Measurements from ENCODE around the gene PRRX1. TPM values are rescaled to one million over a fixed set of nuclear protein-coding genes. Genes with fewer than 3 reads are reported as not detected.

The PRRX1 gene
- total RNA-seq, 1 experiment from 2014 or later: 1.8 TPM

DNA sequence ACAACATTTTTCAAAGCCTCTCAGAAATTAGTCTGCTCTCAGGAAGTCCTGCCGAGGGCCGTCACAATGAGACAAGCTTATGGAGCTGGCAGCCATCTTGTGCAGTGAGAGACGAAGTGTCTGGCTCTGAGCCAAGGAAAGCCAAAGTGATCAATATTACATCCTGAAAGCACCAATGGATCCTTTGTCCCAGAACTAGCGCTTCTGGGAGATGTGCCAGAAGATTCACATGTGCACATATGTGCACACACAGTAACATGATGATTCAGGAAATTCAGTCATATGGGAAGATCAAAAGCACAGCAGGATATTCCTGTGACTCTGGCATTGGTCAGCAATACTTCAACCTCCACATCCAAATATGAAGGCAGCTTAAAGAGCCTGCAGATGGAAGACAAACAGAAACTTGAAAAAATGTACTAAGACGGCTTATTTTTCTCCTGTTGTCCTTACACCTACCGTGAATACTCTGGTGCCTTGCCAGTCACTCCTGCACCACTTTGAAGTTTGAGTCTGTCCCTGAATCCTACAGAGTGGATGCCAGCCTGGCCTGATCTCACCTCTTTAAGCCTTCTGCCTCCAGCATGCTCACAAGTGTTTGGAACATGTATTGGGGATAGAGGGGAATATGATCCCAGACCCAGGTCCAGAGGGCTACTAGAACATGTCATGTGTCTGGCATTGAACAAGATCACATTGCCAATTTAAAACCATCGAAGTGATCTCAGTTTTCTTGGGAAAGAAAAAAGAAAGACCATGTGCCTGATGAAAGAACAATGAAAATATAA, 44.5 kb upstream of the PRRX1 start:
- peak overlapping the region; percentile 16 for H3K4me3 Mint-ChIP-seq (ENCODE audit: low read depth, unreplicated experiment)
- peaks cover 3% of the 10 kb centered on the region for H3K9me3 Mint-ChIP-seq (ENCODE audit: low read depth, unreplicated experiment)
- no TSS peak for BruUV-seq (replicated peaks)
- H3K4me1 Mint-ChIP-seq (ENCODE audit: low read depth, unreplicated experiment): peaks cover 8% of the 10 kb centered on the region
- intact Hi-C loops (cut with micrococcal nuclease; ENCODE audit: unreplicated experiment): loop anchor here (5.0 kb wide), 1 partner anchor 82 kb away; no protein-coding TSS in a partner anchor
- no peak overlapping the region for H3K27ac Mint-ChIP-seq (ENCODE audit: unreplicated experiment)
- peak; percentile 68 for DNase-seq
- H3K36me3 Mint-ChIP-seq (ENCODE audit: insufficient read depth, unreplicated experiment): no peaks in the 10 kb centered on the region
- H3K27me3 Mint-ChIP-seq (ENCODE audit: unreplicated experiment): no peaks in the 10 kb centered on the region
- TF ChIP-seq, protein P1, sequence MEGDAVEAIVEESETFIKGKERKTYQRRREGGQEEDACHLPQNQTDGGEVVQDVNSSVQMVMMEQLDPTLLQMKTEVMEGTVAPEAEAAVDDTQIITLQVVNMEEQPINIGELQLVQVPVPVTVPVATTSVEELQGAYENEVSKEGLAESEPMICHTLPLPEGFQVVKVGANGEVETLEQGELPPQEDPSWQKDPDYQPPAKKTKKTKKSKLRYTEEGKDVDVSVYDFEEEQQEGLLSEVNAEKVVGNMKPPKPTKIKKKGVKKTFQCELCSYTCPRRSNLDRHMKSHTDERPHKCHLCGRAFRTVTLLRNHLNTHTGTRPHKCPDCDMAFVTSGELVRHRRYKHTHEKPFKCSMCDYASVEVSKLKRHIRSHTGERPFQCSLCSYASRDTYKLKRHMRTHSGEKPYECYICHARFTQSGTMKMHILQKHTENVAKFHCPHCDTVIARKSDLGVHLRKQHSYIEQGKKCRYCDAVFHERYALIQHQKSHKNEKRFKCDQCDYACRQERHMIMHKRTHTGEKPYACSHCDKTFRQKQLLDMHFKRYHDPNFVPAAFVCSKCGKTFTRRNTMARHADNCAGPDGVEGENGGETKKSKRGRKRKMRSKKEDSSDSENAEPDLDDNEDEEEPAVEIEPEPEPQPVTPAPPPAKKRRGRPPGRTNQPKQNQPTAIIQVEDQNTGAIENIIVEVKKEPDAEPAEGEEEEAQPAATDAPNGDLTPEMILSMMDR (IDR thresholded peaks at IDR 0.05; ENCODE audit: unreplicated experiment): no peak
- CTCF ChIA-PET: interaction anchor here (0.9 kb wide), 1 partner anchor 15 kb away, joined by 3 read pairs; no protein-coding TSS in a partner anchor

DNA sequence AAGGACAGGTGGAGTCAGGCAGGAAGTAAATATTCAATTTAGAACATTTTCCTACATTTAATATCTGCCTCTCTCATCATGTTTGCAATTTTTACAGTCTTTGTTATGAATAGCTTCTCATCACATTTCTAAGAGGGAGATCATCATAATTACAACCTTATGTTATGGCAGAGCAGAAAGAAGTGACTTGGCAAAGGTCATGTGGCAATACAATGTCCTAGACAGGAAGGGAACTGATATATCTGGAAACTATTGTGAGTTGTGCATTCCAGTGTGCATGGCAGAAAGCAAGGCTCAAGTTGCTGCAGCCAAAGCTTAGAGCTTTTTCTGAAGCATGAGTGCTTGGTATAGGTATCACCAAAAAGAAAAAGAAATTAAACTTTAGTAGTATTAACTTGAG, 43.8 kb upstream of the PRRX1 start:
- Mint-ChIP-seq H3K9me3 (ENCODE audit: low read depth, unreplicated experiment) (peaks cover 5% of the 10 kb centered on the region), H3K4me3 (ENCODE audit: low read depth, unreplicated experiment) (no peak overlapping the region), H3K4me1 (ENCODE audit: low read depth, unreplicated experiment) (peaks cover 8% of the 10 kb centered on the region), H3K27me3 (ENCODE audit: unreplicated experiment) (no peaks in the 10 kb centered on the region), H3K36me3 (ENCODE audit: insufficient read depth, unreplicated experiment) (no peaks in the 10 kb centered on the region), H3K27ac (ENCODE audit: unreplicated experiment) (no peak overlapping the region)
- intact Hi-C loops (cut with micrococcal nuclease; ENCODE audit: unreplicated experiment): no loop called here
- no peak for DNase-seq
- CTCF ChIA-PET: no interaction called here
- no TSS peak for BruUV-seq (replicated peaks)
- TF ChIP-seq, protein P1 (IDR thresholded peaks at IDR 0.05; ENCODE audit: unreplicated experiment): no peak

DNA sequence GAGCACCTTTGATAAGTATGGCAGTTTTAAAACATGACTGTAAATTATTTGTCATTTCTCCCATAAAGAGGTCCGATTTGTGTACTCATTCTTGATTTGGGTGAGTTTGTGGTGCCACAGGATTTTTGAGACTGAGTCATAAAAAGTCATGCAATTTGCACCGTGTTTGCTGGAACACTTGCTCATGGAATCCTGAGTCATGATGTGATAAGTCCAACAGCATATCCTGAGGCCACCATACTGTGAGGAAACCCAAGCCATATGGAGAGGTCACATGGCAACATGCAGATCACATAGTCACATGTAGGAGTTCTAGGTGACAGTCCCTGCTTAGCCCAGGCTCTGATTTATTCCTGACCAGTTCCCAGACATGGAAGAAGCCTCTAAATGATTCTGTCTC, 40.8 kb upstream of the PRRX1 start:
- Mint-ChIP-seq H3K4me1 (ENCODE audit: low read depth, unreplicated experiment) (peaks cover 8% of the 10 kb centered on the region), H3K4me3 (ENCODE audit: low read depth, unreplicated experiment) (no peak overlapping the region), H3K36me3 (ENCODE audit: insufficient read depth, unreplicated experiment) (no peaks in the 10 kb centered on the region), H3K9me3 (ENCODE audit: low read depth, unreplicated experiment) (peaks cover 5% of the 10 kb centered on the region), H3K27me3 (ENCODE audit: unreplicated experiment) (no peaks in the 10 kb centered on the region), H3K27ac (ENCODE audit: unreplicated experiment) (no peak overlapping the region)
- CTCF ChIA-PET: no interaction called here
- no TSS peak for BruUV-seq (replicated peaks)
- TF ChIP-seq, protein P1 (IDR thresholded peaks at IDR 0.05; ENCODE audit: unreplicated experiment): no peak
- DNase-seq: no peak
- intact Hi-C loops (cut with micrococcal nuclease; ENCODE audit: unreplicated experiment): no loop called here

GRCh38 chr1:170624146-170624545, 39.8 kb upstream of the PRRX1 start:
- DNase-seq: no peak
- no peaks in the 10 kb centered on the region for H3K27me3 Mint-ChIP-seq (ENCODE audit: unreplicated experiment)
- no peak overlapping the region for H3K27ac Mint-ChIP-seq (ENCODE audit: unreplicated experiment)
- intact Hi-C loops (cut with micrococcal nuclease; ENCODE audit: unreplicated experiment): no loop called here
- no peak overlapping the region for H3K4me3 Mint-ChIP-seq (ENCODE audit: low read depth, unreplicated experiment)
- CTCF ChIA-PET: no interaction called here
- TF ChIP-seq, protein P1 (IDR thresholded peaks at IDR 0.05; ENCODE audit: unreplicated experiment): no peak
- BruUV-seq (replicated peaks): no TSS peak
- H3K9me3 Mint-ChIP-seq (ENCODE audit: low read depth, unreplicated experiment): peaks cover 5% of the 10 kb centered on the region
- no peaks in the 10 kb centered on the region for H3K36me3 Mint-ChIP-seq (ENCODE audit: insufficient read depth, unreplicated experiment)
- peaks cover 5% of the 10 kb centered on the region for H3K4me1 Mint-ChIP-seq (ENCODE audit: low read depth, unreplicated experiment)
